HCT116 (cell line): ENCODE measurements around the gene ARMC3. TPM values are rescaled to one million over a fixed set of nuclear protein-coding genes. Genes with fewer than 3 reads are reported as not detected.

ENCODE experiments used
- ATAC-seq: fragments of 200-7000 bp; cut with Tn5 transposase; 2 replicates; pipeline ENCODE4 v1.9.1; 2020; ENCODE audit warnings: mild to moderate bottlenecking, moderate library complexity
- BruUV-seq: library from RNA; stranded (reverse); fragments of 400-500 nt; replicated peaks from 2 replicates; lab custom pipeline; 2021; lab: Mats Ljungman, UMichigan
- CTCF ChIA-PET: fragments of 300-600 bp; sonication (Branson Sonifier 250); formaldehyde crosslinking; loops from one replicate; lab custom pipeline; 2021; ENCODE audit warnings: antibody characterized with exemption; lab: Charles Lee
- POLR2A ChIA-PET: fragments of 300-600, 350-600 bp; sonication (Branson Sonifier 250); formaldehyde crosslinking; loops from one replicate; lab custom pipeline; 2021; ENCODE audit warnings: antibody characterized with exemption; lab: Charles Lee
- RAD21 ChIA-PET, 2 experiments: fragments of 300-600 bp; sonication (Branson Sonifier 250); formaldehyde crosslinking; loops; one replicate each; lab custom pipeline; 2023; ENCODE audit warnings: low total read pairs in 2 of 2; ENCODE audit not compliant: uncharacterized antibody in 2 of 2, unreplicated experiment in 2 of 2, low non-redundant PET in 1 of 2; lab: Charles Lee
- DNase-seq: peaks from one replicate; pipeline ENCODE4 v3.0.0-alpha.2; 2010; ENCODE audit warnings: low read depth, low spot score
- H2AFZ ChIP-seq: fragments of 200-600 bp; shearing (Covaris generic), sonication (generic); 2 replicates; pipeline ENCODE4 v1.6.1; 2017; ENCODE audit warnings: low read depth, mixed run types, mixed read lengths, antibody characterized with exemption, low read length; ENCODE audit not compliant: poor library complexity, severe bottlenecking
- H3K27ac ChIP-seq: 2 replicates; pipeline ENCODE4 v1.5.1; 2012; ENCODE audit warnings: low read depth, low read length
- H3K27me3 ChIP-seq: fragments of 200-600 bp; sonication (generic); 2 replicates; pipeline ENCODE4 v1.6.1; 2016; ENCODE audit warnings: mixed run types, low read length, mixed read lengths; ENCODE audit not compliant: insufficient read depth
- H3K36me3 ChIP-seq, 2 experiments: fragments of 200-500 bp in 1 of 2; fragments of 200-600 bp in 1 of 2; sonication (Bioruptor generic) in 1 of 2; sonication (generic) in 1 of 2; 2 replicates each; pipeline versions ENCODE4 v1.5.1 to v1.6.1; 2014 to 2016; ENCODE audit warnings: low read length in 2 of 2, inconsistent platforms in 1 of 2, mixed read lengths in 1 of 2, mixed run types in 1 of 2; ENCODE audit not compliant: insufficient read depth in 2 of 2, control insufficient read depth in 1 of 2
- H3K4me1 ChIP-seq, 2 experiments: fragments of 200-600 bp in 1 of 2; sonication (generic) in 1 of 2; 2 replicates each; pipeline versions ENCODE4 v1.5.1 to v1.6.1; 2012 to 2017; ENCODE audit warnings: low read length in 2 of 2, inconsistent platforms in 1 of 2, mild to moderate bottlenecking in 1 of 2, mixed read lengths in 1 of 2, mixed run types in 1 of 2, moderate library complexity in 1 of 2; ENCODE audit not compliant: insufficient read depth in 2 of 2, control insufficient read depth in 1 of 2
- H3K4me2 ChIP-seq: fragments of 200-600 bp; sonication (generic); 2 replicates; pipeline ENCODE4 v1.6.1; 2017; ENCODE audit warnings: mixed run types, low read length, mixed read lengths
- H3K4me3 ChIP-seq, 2 experiments: fragments of 200-600 bp in 1 of 2; sonication (generic) in 1 of 2; replicated peaks in 1 of 2; 2 replicates each; pipeline ENCODE4 v1.5.1; 2011 to 2016; ENCODE audit warnings: low read length in 2 of 2, control low read depth in 1 of 2, low read depth in 1 of 2, mild to moderate bottlenecking in 1 of 2, mixed read lengths in 1 of 2, mixed run types in 1 of 2
- H3K79me2 ChIP-seq: fragments of 200-600 bp; sonication (generic); 2 replicates; pipeline ENCODE4 v1.6.1; 2017; ENCODE audit warnings: mild to moderate bottlenecking, mixed run types, low read length, moderate library complexity, mixed read lengths; ENCODE audit not compliant: insufficient read depth
- H3K9ac ChIP-seq: fragments of 200-600 bp; sonication (generic); 2 replicates; pipeline ENCODE4 v1.6.1; 2016; ENCODE audit warnings: low read length, mixed read lengths
- H3K9me2 ChIP-seq: fragments of 200-600 bp; sonication (generic), shearing (Covaris generic); 2 replicates; pipeline ENCODE4 v1.6.1; 2017; ENCODE audit warnings: mixed run types, mild to moderate bottlenecking, moderate library complexity; ENCODE audit not compliant: insufficient read depth
- H3K9me3 ChIP-seq, 2 experiments: fragments of 200-500 bp in 1 of 2; fragments of 200-600 bp in 1 of 2; sonication (Bioruptor generic) in 1 of 2; sonication (generic) in 1 of 2; 2 replicates each; pipeline ENCODE4 v1.6.1; 2014 to 2017; ENCODE audit warnings: low read length in 2 of 2, mixed read lengths in 2 of 2, inconsistent platforms in 1 of 2, low read depth in 1 of 2, mild to moderate bottlenecking in 1 of 2, mixed run types in 1 of 2, moderate library complexity in 1 of 2; ENCODE audit not compliant: control insufficient read depth in 1 of 2, insufficient read depth in 1 of 2
- H4K20me1 ChIP-seq: fragments of 200-600 bp; sonication (generic), shearing (Covaris generic); 2 replicates; pipeline ENCODE4 v1.6.1; 2017; ENCODE audit warnings: mixed run types, mild to moderate bottlenecking, moderate library complexity; ENCODE audit not compliant: insufficient read depth
- ATF3 ChIP-seq: IDR thresholded peaks from 2 replicates; pipeline ENCODE4 v1.6.1; 2012
- CBX3 ChIP-seq: IDR thresholded peaks from 2 replicates; pipeline ENCODE4 v1.6.1; 2012; ENCODE audit warnings: low read depth
- FOSL1 ChIP-seq: IDR thresholded peaks from 2 replicates; pipeline ENCODE4 v1.6.1; 2012; ENCODE audit warnings: low read depth
- JUND ChIP-seq: IDR thresholded peaks from 2 replicates; pipeline ENCODE4 v1.6.1; 2012
- MAX ChIP-seq: IDR thresholded peaks from 2 replicates; pipeline ENCODE4 v1.6.1; 2012
- POLR2A ChIP-seq: IDR thresholded peaks from 2 replicates; pipeline ENCODE4 v1.7.0; 2011; ENCODE audit warnings: borderline replicate concordance; ENCODE audit not compliant: insufficient read depth, insufficient read length; ENCODE audit errors: extremely low read depth
- RAD21 ChIP-seq: IDR thresholded peaks from 2 replicates; pipeline ENCODE4 v1.6.1; 2012; ENCODE audit warnings: low read depth, mild to moderate bottlenecking
- TCF7L2 ChIP-seq: IDR thresholded peaks from 2 replicates; pipeline ENCODE4 v1.7.0; 2011; ENCODE audit warnings: borderline replicate concordance, inconsistent platforms; ENCODE audit not compliant: insufficient read depth, insufficient read length; ENCODE audit errors: extremely low read depth
- YY1 ChIP-seq: IDR thresholded peaks from 2 replicates; pipeline ENCODE4 v1.6.1; 2011; ENCODE audit warnings: low read length, low read depth, moderate library complexity, mild to moderate bottlenecking; ENCODE audit not compliant: insufficient replicate concordance; ENCODE audit errors: extremely low read depth
- ZBTB33 ChIP-seq: IDR thresholded peaks from 2 replicates; pipeline ENCODE4 v1.6.1; 2011; ENCODE audit warnings: mild to moderate bottlenecking, low read length, moderate library complexity; ENCODE audit not compliant: insufficient replicate concordance; ENCODE audit errors: extremely low read depth
- intact Hi-C: fragments of 100-400 bp; cut with micrococcal nuclease; formaldehyde crosslinking; loops from 2 replicates; pipeline ENCODE4 v1.10.0; 2022
- total RNA-seq: library from RNA; stranded (reverse); gene quantifications from one replicate; pipeline ENCODE4 v1.2.1, GENCODE V29; 2021; ENCODE audit not compliant: unreplicated experiment

The ARMC3 gene
- total RNA-seq, 1 experiment from 2014 or later, result 2.6 TPM

- H4K20me1 ChIP-seq, result no peaks in the 10 kb centered on the region
- H3K79me2 ChIP-seq, result no peaks in the 10 kb centered on the region
- H3K4me3 ChIP-seq, result no peak overlapping the region
- no peak overlapping the region for H3K9ac ChIP-seq
- ChIA-PET POLR2A (no interaction called here), RAD21 (no interaction called here), CTCF (interaction anchor here (0.9 kb wide), 1 partner anchor 12 kb away, joined by 3 read pairs; no protein-coding TSS in a partner anchor)
- no peak for DNase-seq
- no TSS peak for BruUV-seq
- H3K9me2 ChIP-seq, result peaks cover 1% of the 10 kb centered on the region; the same call in 1 of the 2 replicates
- no peak for ATAC-seq
- peaks cover 0 to 14% of the 10 kb centered on the region in 2 experiments; a peak in 2 of 4 replicates for H3K4me1 ChIP-seq
- H3K27me3 ChIP-seq, result no peaks in the 10 kb centered on the region
- no peaks in the 10 kb centered on the region for H3K9me3 ChIP-seq
- no peaks in the 10 kb centered on the region for H3K36me3 ChIP-seq
- 0 out of 2 replicates have a peak, but pooled peaks have one; percentile 25 for TF ChIP-seq JUND
- no peak for TF ChIP-seq CBX3
- no peak for TF ChIP-seq POLR2A
- TF ChIP-seq MAX, result no peak
- no peak for TF ChIP-seq TCF7L2
- TF ChIP-seq RAD21, result no peak
- no peak for TF ChIP-seq YY1
- no peak for TF ChIP-seq ATF3
- peak; percentile 31; the same call in 1 of the 2 replicates for TF ChIP-seq FOSL1
- TF ChIP-seq ZBTB33, result no peak
- intact Hi-C loops, result no loop called here
- H3K4me2 ChIP-seq, result peak overlapping the region; percentile 51
- peak overlapping the region; percentile 70 for H2AFZ ChIP-seq
- no peak overlapping the region for H3K27ac ChIP-seq
Measured at GRCh38 chr10:23047201-23048050, 119.6 kb downstream of the ARMC3 start.
